ENCODE results near the gene RNASET2.
"Not testable (repeated sequence)": the region's sequence is repeated elsewhere in the genome, so short reads cannot be mapped to it uniquely, and the experiment has no call there.

Gene RNASET2

DNA sequence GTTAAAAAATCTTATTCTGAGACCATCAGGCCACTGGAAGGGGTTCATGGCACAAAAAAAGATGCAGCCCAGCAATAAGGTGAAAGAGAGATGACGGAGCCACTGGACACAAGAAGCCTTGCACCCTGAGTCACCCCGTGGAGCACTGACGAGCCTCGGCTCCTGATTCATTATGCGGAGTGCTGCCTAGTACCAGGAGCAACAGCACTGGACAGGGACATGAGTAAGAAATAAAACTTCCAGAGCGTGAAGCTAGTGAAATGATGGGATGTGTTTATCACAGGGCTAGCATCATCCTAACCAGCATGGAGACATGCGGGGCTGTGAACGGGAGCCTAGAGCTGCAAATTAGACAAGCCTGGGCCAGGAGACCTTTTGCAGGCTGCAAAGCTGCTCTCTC lies 53.3 kb downstream of the RNASET2 start:
- no peak for DNase-seq (ENCODE audit: low read depth in 2 of 2)

GRCh38 chr6:166902211-166902755 lies 54.1 kb downstream of the RNASET2 start:
- DNase-seq (ENCODE audit: low read depth in 2 of 2): no peak

DNA sequence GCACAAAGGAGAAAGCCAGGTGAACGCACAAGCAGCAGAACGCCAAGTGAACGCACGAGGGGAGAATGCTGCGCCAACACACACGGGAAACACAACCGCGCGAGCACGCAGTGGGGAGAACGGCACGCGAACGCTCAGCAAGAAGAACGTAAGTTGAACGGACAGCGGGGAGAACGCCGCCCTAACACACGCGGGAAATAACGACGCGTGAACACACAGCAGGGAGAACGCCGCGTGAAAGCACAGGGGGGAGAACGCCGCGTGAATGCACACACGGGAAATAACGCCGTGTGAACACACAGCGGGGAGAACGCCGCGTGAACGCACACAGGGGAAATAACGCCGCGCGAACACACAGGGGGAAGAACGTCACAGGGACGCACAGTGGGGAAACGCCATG lies 54.7 kb downstream of the RNASET2 start:
- DNase-seq (ENCODE audit: low read depth in 2 of 2): no peak

- DNase-seq (ENCODE audit: low read depth in 2 of 2): no peak
Measured at GRCh38 chr6:166900956-166901607, 55.3 kb downstream of the RNASET2 start.

- DNase-seq (ENCODE audit: low read depth in 2 of 2): no peak
Measured at GRCh38 chr6:166900130-166900708, 56.1 kb downstream of the RNASET2 start.

DNA sequence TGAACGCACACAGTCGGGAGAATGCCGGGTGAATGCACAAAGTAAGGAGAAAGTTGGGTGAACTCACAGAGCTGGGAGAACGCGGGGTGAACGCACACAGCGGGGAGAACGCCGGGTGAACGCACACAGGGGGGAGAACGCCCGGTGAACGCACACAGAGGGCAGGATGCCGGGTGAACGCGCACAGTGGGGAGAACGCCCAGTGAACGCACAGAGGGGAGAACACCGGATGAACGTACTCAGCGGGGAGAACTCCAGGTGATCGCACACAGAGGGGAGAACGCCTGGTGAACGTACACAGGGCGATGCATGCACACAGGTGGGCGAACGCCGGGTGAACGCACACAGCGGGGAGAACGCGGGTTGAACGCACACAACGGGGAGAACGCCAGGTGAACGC lies 57.4 kb downstream of the RNASET2 start:
- DNase-seq (ENCODE audit: low read depth in 2 of 2): no peak

DNA sequence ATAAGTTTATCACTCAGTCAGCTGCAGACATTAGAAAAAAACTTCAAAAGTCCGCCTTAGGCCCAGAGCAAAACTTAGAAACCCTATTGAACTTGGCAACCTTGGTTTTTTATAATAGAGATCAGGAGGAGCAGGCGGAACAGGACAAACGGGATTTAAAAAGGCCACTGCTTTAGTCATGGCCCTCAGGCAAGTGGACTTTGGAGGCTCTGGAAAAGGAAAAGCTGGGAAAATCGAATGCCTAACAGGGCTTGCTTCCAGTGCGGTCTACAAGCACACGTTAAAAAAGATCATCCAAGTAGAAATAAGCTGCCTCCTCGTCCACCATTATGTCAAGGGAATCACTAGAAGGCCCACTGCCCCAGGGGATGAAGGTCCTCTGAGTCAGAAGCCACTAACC lies 61.7 kb downstream of the RNASET2 start:
- not testable (repeated sequence) for DNase-seq (ENCODE audit: low read depth in 2 of 2)

DNA sequence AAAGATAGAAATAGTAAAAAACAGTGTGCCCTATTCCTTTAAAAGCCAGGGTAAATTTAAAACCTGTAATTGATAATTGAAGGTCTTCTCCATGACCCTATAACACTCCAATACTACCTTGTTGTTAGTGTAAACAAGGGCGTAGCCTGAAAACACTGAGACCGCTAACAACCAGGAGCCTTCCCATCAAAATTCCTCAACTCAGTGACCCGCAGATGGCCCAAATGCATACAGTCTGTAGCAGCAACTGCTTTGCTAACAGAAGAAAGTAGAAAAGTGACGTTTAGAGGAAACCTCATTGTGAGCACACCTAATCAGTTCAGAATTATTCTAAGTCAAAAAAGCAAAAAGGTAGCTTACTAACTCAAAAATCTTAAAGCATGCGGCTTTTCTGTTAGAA lies 63.9 kb downstream of the RNASET2 start:
- DNase-seq (ENCODE audit: low read depth in 2 of 2): not testable (repeated sequence)

GRCh38 chr6:166886773-166887172 lies 69.6 kb downstream of the RNASET2 start:
- not testable (repeated sequence) for DNase-seq (ENCODE audit: low read depth in 2 of 2)

DNA sequence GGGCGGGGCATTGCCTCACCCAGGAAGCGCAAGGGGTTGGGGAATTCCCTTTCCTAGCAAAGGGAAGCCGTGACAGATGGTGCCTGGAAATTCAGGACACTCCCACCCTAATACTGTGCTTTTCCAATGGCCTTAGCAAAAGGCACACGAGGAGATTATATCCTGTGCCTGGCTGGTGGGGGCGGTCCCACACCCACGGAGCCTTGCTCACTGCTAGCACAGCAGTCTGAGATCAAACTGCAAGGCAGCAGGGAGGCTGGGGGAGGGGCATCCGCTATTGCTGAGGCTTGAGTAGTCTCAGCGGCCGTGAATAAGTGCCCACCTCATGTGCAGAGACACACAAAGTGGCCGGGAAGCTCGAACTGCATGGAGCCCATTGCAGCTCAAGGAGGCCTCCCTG lies 71.4 kb downstream of the RNASET2 start:
- DNase-seq (ENCODE audit: low read depth in 2 of 2): not testable (repeated sequence)

- DNase-seq (ENCODE audit: low read depth in 2 of 2): no peak
Measured at GRCh38 chr6:166879594-166879993, 76.8 kb downstream of the RNASET2 start.

Measured in activated CD8-positive, alpha-beta memory T cell treated with anti-CD3 and anti-CD28 coated beads for 4 hours (primary cell).